Measurements from ENCODE around the gene SYT14.
"Not testable (repeated sequence)": the region's sequence is repeated elsewhere in the genome, so short reads cannot be mapped to it uniquely, and the experiment has no call there.

The SYT14 gene

DNA sequence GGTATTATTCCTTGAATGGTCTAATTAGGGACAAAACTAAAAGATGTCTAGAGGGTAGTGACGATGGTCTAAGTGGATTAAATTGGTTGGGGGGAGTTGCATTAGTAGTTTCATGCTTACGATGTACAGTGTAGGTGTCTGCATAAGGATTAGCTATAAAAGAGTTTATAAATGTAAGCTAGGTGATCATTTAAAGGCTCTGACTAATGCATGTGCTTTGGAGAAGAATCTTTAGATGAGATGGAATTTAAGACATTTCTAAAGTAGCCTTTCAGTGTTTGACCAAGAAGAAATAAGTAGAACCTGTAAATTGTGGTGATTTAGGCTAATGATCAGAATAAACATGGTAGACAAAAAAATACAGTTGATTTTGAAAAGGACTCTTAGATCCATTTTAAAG is 7.4 kb downstream of the SYT14 start:
- Histone ChIP-seq H3K4me3 (ENCODE audit: low read length) (no peak overlapping the region), H3K4me1 (ENCODE audit: control insufficient read depth, insufficient read depth, low read length) (no peaks in the 10 kb centered on the region), H3K9ac (ENCODE audit: low read length) (no peak overlapping the region), H3K27me3 (replicated peaks; ENCODE audit: control insufficient read depth, insufficient read depth, low read length) (peaks cover 4% of the 10 kb centered on the region), H3K36me3 (ENCODE audit: control insufficient read depth, insufficient read depth, low read length, severe bottlenecking) (no peaks in the 10 kb centered on the region), H3K9me3 (ENCODE audit: control insufficient read depth, low read length) (no peaks in the 10 kb centered on the region)
- no peak for DNase-seq (ENCODE audit: low read depth)

DNA sequence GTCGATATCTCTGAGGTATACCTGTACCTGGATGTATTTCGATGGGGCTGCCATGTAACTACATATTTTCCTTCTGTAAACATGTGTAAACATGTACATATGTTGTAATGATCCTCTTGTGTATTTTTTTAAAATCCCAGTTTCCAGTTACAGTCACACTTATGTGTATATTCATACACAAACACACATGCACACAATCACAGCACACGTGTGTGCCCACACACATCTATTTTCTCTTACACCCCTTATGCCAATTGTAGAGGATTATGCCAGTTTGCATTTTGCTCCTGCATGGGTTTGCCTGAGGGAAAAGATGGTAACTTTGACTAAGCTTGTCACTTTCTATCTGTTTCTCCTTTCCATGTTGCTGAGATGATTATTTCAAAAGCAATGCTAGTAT is 10.1 kb downstream of the SYT14 start:
- Histone ChIP-seq H3K4me3 (ENCODE audit: low read length) (no peak overlapping the region), H3K4me1 (ENCODE audit: control insufficient read depth, insufficient read depth, low read length) (no peaks in the 10 kb centered on the region), H3K36me3 (ENCODE audit: control insufficient read depth, insufficient read depth, low read length, severe bottlenecking) (no peaks in the 10 kb centered on the region), H3K9ac (ENCODE audit: low read length) (no peak overlapping the region), H3K9me3 (ENCODE audit: control insufficient read depth, low read length) (no peaks in the 10 kb centered on the region), H3K27me3 (replicated peaks; ENCODE audit: control insufficient read depth, insufficient read depth, low read length) (peaks cover 4% of the 10 kb centered on the region)
- no peak for DNase-seq (ENCODE audit: low read depth)

DNA sequence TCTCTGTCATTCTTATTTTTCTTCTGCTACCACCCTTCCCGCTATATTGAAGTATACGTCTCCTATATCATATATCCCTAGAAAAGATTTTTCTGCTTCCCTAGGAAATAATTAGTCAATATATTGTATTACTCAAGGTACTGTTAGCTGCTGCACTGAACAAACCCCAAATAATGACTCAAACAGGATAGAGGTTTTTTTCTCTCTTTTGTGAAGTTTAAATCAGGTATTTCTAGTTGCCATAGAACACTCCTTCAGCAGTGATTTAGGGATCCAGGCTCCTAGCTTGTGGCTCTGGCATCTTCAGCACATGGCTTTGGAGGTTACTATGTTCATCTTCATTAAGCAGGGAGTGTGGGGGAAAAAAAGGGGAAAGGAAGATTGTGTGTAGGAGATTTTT is 18.1 kb downstream of the SYT14 start:
- H3K4me3 ChIP-seq (ENCODE audit: low read length) = no peak overlapping the region
- no peaks in the 10 kb centered on the region for H3K36me3 ChIP-seq (ENCODE audit: control insufficient read depth, insufficient read depth, low read length, severe bottlenecking)
- no peaks in the 10 kb centered on the region for H3K27me3 ChIP-seq (replicated peaks; ENCODE audit: control insufficient read depth, insufficient read depth, low read length)
- DNase-seq (ENCODE audit: low read depth) = no peak
- peaks cover 9% of the 10 kb centered on the region for H3K9me3 ChIP-seq (ENCODE audit: control insufficient read depth, low read length)
- no peak overlapping the region for H3K9ac ChIP-seq (ENCODE audit: low read length)
- H3K4me1 ChIP-seq (ENCODE audit: control insufficient read depth, insufficient read depth, low read length) = no peaks in the 10 kb centered on the region

DNA sequence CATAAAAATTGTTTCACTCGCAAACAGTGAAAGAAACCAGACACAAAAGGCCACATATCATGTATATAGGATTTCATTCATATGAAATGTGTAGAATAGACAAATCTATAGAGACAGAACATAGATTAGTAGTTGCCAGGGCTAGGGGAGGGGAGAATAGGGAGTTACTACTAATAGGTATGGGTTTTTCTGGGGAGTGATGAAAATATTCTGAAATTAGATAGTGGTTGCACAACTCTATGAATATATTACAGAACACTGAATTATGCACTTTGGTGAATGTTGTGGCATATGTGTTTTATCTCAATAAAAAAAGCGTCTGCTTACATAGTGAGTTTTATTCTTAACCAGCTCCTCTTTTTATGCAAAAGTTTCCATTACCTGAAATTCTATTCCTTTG is 21.6 kb downstream of the SYT14 start:
- Histone ChIP-seq H3K9me3 (ENCODE audit: control insufficient read depth, low read length) (peaks cover 9% of the 10 kb centered on the region), H3K4me3 (ENCODE audit: low read length) (no peak overlapping the region), H3K27me3 (replicated peaks; ENCODE audit: control insufficient read depth, insufficient read depth, low read length) (no peaks in the 10 kb centered on the region), H3K4me1 (ENCODE audit: control insufficient read depth, insufficient read depth, low read length) (no peaks in the 10 kb centered on the region), H3K9ac (ENCODE audit: low read length) (no peak overlapping the region), H3K36me3 (ENCODE audit: control insufficient read depth, insufficient read depth, low read length, severe bottlenecking) (no peaks in the 10 kb centered on the region)
- DNase-seq (ENCODE audit: low read depth) = no peak

DNA sequence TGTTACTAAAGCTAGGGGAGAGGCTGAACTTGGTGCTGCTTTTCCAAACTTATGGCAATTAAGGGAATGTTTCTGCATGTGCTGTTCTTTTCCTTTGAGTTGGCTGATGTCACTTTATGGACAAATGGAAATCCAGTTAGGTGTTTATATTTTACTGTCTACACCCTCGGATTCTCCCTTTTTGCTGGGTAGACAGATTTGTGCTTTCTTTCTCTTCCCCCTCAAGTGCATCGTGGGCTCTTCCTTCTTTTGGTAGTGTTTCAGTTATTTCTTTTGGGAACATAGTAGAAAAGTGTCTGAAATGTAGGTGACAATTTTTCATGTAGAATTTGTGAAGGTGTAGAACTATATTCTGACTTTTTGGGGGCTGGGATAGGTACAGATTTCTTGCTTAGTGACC is 22.9 kb downstream of the SYT14 start:
- H3K9me3 ChIP-seq (ENCODE audit: control insufficient read depth, low read length) = no peaks in the 10 kb centered on the region
- no peak for DNase-seq (ENCODE audit: low read depth)
- no peaks in the 10 kb centered on the region for H3K4me1 ChIP-seq (ENCODE audit: control insufficient read depth, insufficient read depth, low read length)
- H3K9ac ChIP-seq (ENCODE audit: low read length) = no peak overlapping the region
- no peaks in the 10 kb centered on the region for H3K36me3 ChIP-seq (ENCODE audit: control insufficient read depth, insufficient read depth, low read length, severe bottlenecking)
- no peaks in the 10 kb centered on the region for H3K27me3 ChIP-seq (replicated peaks; ENCODE audit: control insufficient read depth, insufficient read depth, low read length)
- no peak overlapping the region for H3K4me3 ChIP-seq (ENCODE audit: low read length)

DNA sequence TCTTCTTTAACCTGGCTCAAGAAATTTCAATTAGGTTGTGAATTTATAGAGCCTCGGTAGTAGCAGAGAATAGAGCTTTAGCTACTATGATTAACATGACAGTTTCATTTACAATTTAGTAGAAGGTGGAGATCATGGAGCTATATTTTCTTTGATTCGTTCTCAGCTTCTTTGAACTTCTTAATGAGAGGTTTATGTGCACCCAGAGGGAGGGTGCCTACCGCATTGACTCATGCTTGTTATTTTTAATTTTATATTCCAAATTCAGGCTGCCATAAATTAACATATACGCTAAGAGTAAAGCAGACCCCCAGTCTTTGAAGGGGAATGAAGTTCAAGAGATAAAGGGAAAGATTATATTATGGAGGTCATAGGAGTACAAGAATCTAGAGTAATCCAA is 24.4 kb downstream of the SYT14 start:
- no peak overlapping the region for H3K4me3 ChIP-seq (ENCODE audit: low read length)
- H3K9ac ChIP-seq (ENCODE audit: low read length) = no peak overlapping the region

DNA sequence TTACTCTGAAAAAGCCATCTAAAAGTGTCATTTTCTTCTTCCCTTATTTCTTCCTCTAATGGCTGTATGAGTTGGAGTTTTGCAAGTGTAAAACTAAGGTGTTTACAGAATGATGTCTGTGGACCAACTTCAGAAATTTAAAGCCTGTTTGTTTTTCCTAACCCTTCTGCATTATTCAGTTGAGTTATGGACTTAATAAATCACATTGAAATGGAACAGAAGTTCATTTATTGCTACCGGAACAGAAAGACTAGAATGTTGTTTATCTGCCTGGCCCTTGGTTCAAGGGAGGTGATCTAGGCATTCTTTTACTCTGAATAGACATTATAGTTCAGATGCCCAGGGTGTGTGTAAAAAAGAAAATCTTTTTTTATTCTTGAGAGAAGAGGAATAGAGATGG is 24.8 kb downstream of the SYT14 start:
- H3K9ac ChIP-seq (ENCODE audit: low read length) = no peak overlapping the region
- H3K4me3 ChIP-seq (ENCODE audit: low read length) = no peak overlapping the region
- no peaks in the 10 kb centered on the region for H3K9me3 ChIP-seq (ENCODE audit: control insufficient read depth, low read length)
- H3K4me1 ChIP-seq (ENCODE audit: control insufficient read depth, insufficient read depth, low read length) = no peaks in the 10 kb centered on the region
- H3K27me3 ChIP-seq (replicated peaks; ENCODE audit: control insufficient read depth, insufficient read depth, low read length) = no peaks in the 10 kb centered on the region
- no peak for DNase-seq (ENCODE audit: low read depth)
- H3K36me3 ChIP-seq (ENCODE audit: control insufficient read depth, insufficient read depth, low read length, severe bottlenecking) = no peaks in the 10 kb centered on the region

More for the DNA sequence above, 24.4 kb downstream of the SYT14 start:
- H3K9me3 ChIP-seq (ENCODE audit: control insufficient read depth, low read length) = no peaks in the 10 kb centered on the region
- DNase-seq (ENCODE audit: low read depth) = no peak
- no peaks in the 10 kb centered on the region for H3K4me1 ChIP-seq (ENCODE audit: control insufficient read depth, insufficient read depth, low read length)
- no peaks in the 10 kb centered on the region for H3K27me3 ChIP-seq (replicated peaks; ENCODE audit: control insufficient read depth, insufficient read depth, low read length)
- no peaks in the 10 kb centered on the region for H3K36me3 ChIP-seq (ENCODE audit: control insufficient read depth, insufficient read depth, low read length, severe bottlenecking)

DNA sequence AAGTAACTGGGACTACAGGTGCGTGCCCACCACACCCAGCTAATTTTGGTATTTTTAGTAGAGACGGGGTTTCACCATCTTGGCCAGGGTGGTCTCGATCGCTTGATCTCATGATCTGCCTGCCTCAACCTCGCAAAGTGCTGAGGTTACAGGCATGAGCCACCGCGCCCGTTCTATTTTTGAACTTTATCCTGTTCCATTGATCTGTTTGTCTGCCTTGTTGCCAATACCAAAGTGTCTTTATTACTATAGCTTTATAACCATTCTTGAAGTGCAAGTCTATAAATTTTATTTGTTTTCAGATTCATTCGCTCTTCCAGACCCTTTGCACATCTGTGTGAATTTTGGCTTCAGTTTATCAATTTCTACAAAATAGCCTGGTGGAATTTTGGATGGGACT is 28.0 kb downstream of the SYT14 start:
- H3K4me3 ChIP-seq (ENCODE audit: low read length) = no peak overlapping the region

DNA sequence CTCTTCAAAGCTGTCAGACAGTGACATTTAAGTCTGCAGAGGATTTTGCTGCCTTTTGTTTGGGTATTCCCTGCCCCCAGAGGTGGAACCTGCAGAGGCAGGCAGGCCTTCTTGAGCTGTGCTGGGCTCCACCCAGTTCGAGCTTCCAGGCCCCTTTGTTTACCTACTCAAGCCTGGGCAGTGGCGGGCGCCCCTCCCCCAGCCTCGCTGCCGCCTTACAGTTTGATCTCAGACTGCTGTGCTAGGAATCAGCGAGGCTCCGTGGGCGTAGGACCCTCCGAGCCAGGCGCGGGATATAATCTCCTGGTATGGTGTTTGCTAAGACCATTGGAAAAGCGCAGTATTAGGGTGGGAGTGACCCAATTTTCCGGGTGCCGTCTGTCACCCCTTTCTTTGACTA is 40.7 kb downstream of the SYT14 start:
- not testable (repeated sequence) for H3K27me3 ChIP-seq (replicated peaks; ENCODE audit: control insufficient read depth, insufficient read depth, low read length); H3K9me3 ChIP-seq (ENCODE audit: control insufficient read depth, low read length); H3K36me3 ChIP-seq (ENCODE audit: control insufficient read depth, insufficient read depth, low read length, severe bottlenecking); H3K9ac ChIP-seq (ENCODE audit: low read length); DNase-seq (ENCODE audit: low read depth); H3K4me3 ChIP-seq (ENCODE audit: low read length); H3K4me1 ChIP-seq (ENCODE audit: control insufficient read depth, insufficient read depth, low read length)

More for the DNA sequence above, 28.0 kb downstream of the SYT14 start:
- no peaks in the 10 kb centered on the region for H3K4me1 ChIP-seq (ENCODE audit: control insufficient read depth, insufficient read depth, low read length)
- H3K9ac ChIP-seq (ENCODE audit: low read length) = no peak overlapping the region
- H3K9me3 ChIP-seq (ENCODE audit: control insufficient read depth, low read length) = no peaks in the 10 kb centered on the region
- DNase-seq (ENCODE audit: low read depth) = no peak
- H3K27me3 ChIP-seq (replicated peaks; ENCODE audit: control insufficient read depth, insufficient read depth, low read length) = no peaks in the 10 kb centered on the region
- no peaks in the 10 kb centered on the region for H3K36me3 ChIP-seq (ENCODE audit: control insufficient read depth, insufficient read depth, low read length, severe bottlenecking)

DNA sequence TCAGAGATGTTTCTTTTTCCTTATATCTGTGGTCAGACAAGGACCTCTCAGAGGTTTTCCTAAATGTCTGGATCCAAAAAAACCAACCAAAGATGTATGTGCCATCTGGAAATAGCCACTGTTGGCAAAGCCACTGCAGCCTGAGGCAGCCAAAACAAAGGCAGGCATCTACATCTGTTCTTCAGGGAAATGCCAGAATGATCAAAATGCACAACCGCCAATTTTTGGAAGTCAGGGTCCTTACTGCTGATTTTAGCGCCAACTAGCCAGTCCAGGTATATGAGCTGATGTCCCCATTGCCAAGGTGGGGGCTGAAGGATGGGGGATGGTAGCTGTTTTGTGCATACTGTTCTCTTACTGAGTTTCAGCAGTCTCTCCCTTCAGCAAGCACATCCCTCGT is 45.9 kb downstream of the SYT14 start:
- Histone ChIP-seq H3K27me3 (replicated peaks; ENCODE audit: control insufficient read depth, insufficient read depth, low read length) (no peaks in the 10 kb centered on the region), H3K36me3 (ENCODE audit: control insufficient read depth, insufficient read depth, low read length, severe bottlenecking) (no peaks in the 10 kb centered on the region), H3K4me3 (ENCODE audit: low read length) (no peak overlapping the region), H3K4me1 (ENCODE audit: control insufficient read depth, insufficient read depth, low read length) (no peaks in the 10 kb centered on the region), H3K9me3 (ENCODE audit: control insufficient read depth, low read length) (no peaks in the 10 kb centered on the region), H3K9ac (ENCODE audit: low read length) (no peak overlapping the region)
- no peak for DNase-seq (ENCODE audit: low read depth)

DNA sequence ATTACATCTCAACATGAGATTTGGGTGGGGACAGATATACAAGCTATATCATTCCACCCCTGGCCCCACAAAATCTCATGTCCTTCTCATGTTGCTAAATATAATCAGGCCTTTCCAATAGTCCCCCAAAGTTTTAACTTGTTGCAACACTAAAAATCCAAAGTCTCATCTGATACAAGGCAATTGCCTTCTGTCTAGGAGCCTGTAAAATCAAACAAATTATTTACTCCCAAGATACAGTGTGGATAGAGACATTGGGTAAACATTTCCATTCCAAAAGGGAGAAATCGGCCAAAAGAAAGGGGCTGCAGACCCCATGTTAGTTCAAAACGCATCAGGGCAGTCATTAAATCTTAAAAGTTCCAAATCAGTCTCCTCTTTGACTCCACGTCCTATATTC is 47.0 kb downstream of the SYT14 start:
- Histone ChIP-seq H3K9me3 (ENCODE audit: control insufficient read depth, low read length) (no peaks in the 10 kb centered on the region), H3K9ac (ENCODE audit: low read length) (no peak overlapping the region), H3K27me3 (replicated peaks; ENCODE audit: control insufficient read depth, insufficient read depth, low read length) (no peaks in the 10 kb centered on the region), H3K4me3 (ENCODE audit: low read length) (no peak overlapping the region), H3K4me1 (ENCODE audit: control insufficient read depth, insufficient read depth, low read length) (no peaks in the 10 kb centered on the region), H3K36me3 (ENCODE audit: control insufficient read depth, insufficient read depth, low read length, severe bottlenecking) (no peaks in the 10 kb centered on the region)
- DNase-seq (ENCODE audit: low read depth) = no peak

DNA sequence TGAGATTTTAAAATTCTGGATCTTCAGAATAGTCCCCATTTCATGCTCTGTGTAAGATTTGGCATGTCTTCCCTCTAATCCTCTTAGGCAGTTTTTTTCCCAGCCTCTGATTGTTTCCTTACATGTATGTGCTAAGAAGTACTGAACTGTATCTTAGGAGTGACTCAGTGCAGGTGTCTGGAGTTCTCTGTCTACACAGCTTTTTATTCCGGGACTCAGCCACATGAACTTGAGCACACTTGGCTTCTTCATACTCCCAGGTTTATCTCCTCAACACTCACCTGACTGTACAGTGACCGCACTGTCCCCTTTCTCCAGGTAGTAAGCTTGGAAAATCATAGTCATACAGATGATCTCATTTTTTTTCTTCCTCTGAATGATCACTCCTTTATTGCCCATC is 50.7 kb downstream of the SYT14 start:
- no peak overlapping the region for H3K9ac ChIP-seq (ENCODE audit: low read length)
- no peaks in the 10 kb centered on the region for H3K36me3 ChIP-seq (ENCODE audit: control insufficient read depth, insufficient read depth, low read length, severe bottlenecking)
- no peaks in the 10 kb centered on the region for H3K27me3 ChIP-seq (replicated peaks; ENCODE audit: control insufficient read depth, insufficient read depth, low read length)
- DNase-seq (ENCODE audit: low read depth) = no peak
- H3K9me3 ChIP-seq (ENCODE audit: control insufficient read depth, low read length) = no peaks in the 10 kb centered on the region
- H3K4me1 ChIP-seq (ENCODE audit: control insufficient read depth, insufficient read depth, low read length) = peaks cover 7% of the 10 kb centered on the region
- H3K4me3 ChIP-seq (ENCODE audit: low read length) = no peak overlapping the region
